Measurements from ENCODE around the gene EXOC3L4.

EXOC3L4 gene

DNA sequence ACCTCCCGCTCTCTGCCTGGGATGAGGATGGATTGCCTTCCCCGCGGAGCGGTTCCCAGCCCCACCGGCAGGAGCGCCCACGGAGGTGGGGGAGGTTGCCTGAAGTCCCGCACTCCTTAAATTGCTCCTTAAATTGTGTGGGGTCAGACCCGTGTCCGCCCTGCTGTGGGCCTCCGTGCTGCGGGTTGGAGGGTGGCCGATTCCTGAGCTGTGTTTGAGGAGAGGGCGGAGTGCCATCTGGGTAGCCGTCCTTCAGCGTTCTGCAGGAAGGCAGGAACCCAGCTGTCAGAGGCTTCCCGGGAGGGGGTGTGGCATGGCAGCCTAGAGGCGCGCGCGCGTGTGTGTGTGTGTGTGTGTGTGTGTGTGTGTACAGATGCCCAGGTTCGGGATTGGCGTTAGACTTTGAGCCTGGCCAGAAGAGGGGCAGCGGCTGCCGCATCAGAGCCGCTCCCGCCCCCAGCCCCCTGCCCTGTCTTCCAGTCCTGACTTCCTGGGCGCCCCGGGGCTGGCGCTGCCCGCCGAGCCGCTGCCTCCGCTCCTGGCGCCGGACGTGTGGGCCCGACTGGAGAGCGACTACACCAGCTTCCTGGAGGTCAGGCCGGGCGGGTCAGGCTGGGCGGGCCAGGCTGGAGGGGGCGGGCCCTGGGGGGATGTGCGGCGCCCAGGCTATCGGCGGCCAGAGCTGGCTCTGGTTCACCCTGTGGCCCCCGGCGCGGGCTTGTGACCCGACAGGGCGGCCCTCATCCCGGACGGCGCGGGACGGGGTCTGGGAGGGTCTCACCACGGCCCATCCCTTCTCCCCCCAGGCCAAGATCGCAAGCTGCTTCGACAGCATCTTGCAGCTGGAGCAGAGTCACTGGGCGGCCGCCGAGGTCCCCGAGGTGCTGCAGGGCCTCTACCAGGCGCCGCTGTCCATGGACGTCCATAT lies 9.2 kb downstream of the EXOC3L4 start (continued):
- TF ChIP-seq ZNF600 (tag by site-specific recombination; IDR thresholded peaks at IDR 0.05) (peak; percentile 90), SCRT1 (tag by site-specific recombination; IDR thresholded peaks at IDR 0.05; ENCODE audit: borderline replicate concordance) (no peak), ZNF221 (tag by site-specific recombination; IDR thresholded peaks at IDR 0.05; ENCODE audit: borderline replicate concordance) (no peak), KLF9 (tag by site-specific recombination; IDR thresholded peaks at IDR 0.05; ENCODE audit: low read depth) (peak; percentile 98), YY2 (tag by site-specific recombination; IDR thresholded peaks at IDR 0.05) (peak; percentile 74; the same call in 1 of the 2 replicates), ZNF48 (tag by site-specific recombination; IDR thresholded peaks at IDR 0.05) (no peak), TCF7L2 (IDR thresholded peaks at IDR 0.05; ENCODE audit: borderline replicate concordance, low read depth, low read length) (no peak), ZNF266 (tag by site-specific recombination; IDR thresholded peaks at IDR 0.05; ENCODE audit: low read depth) (no peak), SP2 (tag by site-specific recombination; IDR thresholded peaks at IDR 0.05) (peak; percentile 45), ZNF416 (tag by site-specific recombination; IDR thresholded peaks at IDR 0.05) (no peak), ZNF274 (IDR thresholded peaks at IDR 0.05; ENCODE audit: low read length) (no peak), ZNF274 (tag by site-specific recombination; IDR thresholded peaks at IDR 0.05; ENCODE audit: borderline replicate concordance) (no peak), ZNF211 (tag by site-specific recombination; IDR thresholded peaks at IDR 0.05; ENCODE audit: low read depth) (no peak), ZNF140 (tag by site-specific recombination; IDR thresholded peaks at IDR 0.05) (no peak), ZNF138 (tag by site-specific recombination; IDR thresholded peaks at IDR 0.05; ENCODE audit: borderline replicate concordance) (no peak), ZNF555 (tag by site-specific recombination; conservative IDR thresholded peaks at IDR 0.05) (no peak), GLI2 (tag by site-specific recombination; IDR thresholded peaks at IDR 0.05; ENCODE audit: borderline replicate concordance, low read depth) (no peak), ZNF837 (tag by site-specific recombination; IDR thresholded peaks at IDR 0.05) (no peak), OSR2 (tag by site-specific recombination; IDR thresholded peaks at IDR 0.05) (no peak), ZNF707 (tag by site-specific recombination; IDR thresholded peaks at IDR 0.05) (no peak), SCRT2 (tag by site-specific recombination; IDR thresholded peaks at IDR 0.05) (no peak), ZNF529 (tag by site-specific recombination; IDR thresholded peaks at IDR 0.05; ENCODE audit: insufficient replicate concordance) (no peak), GLIS1 (tag by site-specific recombination; IDR thresholded peaks at IDR 0.05) (peak; percentile 51), ZNF146 (tag by site-specific recombination; IDR thresholded peaks at IDR 0.05) (no peak), ZNF530 (tag by site-specific recombination; IDR thresholded peaks at IDR 0.05; ENCODE audit: low read depth) (no peak), ZBTB8A (tag by site-specific recombination; IDR thresholded peaks at IDR 0.05) (no peak), ZNF394 (tag by site-specific recombination; IDR thresholded peaks at IDR 0.05; ENCODE audit: borderline replicate concordance) (no peak), HOXC10 (CRISPR knock-in tag; IDR thresholded peaks at IDR 0.05) (no peak), ZNF366 (tag by site-specific recombination; conservative IDR thresholded peaks at IDR 0.05) (no peak; the same call in 1 of the 2 replicates), ZNF654 (tag by site-specific recombination; IDR thresholded peaks at IDR 0.05; ENCODE audit: low read depth) (no peak), ZNF112 (tag by site-specific recombination; IDR thresholded peaks at IDR 0.05) (no peak), ZNF664 (tag by site-specific recombination; IDR thresholded peaks at IDR 0.05) (no peak), ZNF311 (tag by site-specific recombination; IDR thresholded peaks at IDR 0.05; ENCODE audit: borderline replicate concordance) (no peak), ZBTB21 (tag by site-specific recombination; IDR thresholded peaks at IDR 0.05) (no peak), YY1 (tag by site-specific recombination; IDR thresholded peaks at IDR 0.05) (no peak)
- TF ChIP-seq, protein P1, sequence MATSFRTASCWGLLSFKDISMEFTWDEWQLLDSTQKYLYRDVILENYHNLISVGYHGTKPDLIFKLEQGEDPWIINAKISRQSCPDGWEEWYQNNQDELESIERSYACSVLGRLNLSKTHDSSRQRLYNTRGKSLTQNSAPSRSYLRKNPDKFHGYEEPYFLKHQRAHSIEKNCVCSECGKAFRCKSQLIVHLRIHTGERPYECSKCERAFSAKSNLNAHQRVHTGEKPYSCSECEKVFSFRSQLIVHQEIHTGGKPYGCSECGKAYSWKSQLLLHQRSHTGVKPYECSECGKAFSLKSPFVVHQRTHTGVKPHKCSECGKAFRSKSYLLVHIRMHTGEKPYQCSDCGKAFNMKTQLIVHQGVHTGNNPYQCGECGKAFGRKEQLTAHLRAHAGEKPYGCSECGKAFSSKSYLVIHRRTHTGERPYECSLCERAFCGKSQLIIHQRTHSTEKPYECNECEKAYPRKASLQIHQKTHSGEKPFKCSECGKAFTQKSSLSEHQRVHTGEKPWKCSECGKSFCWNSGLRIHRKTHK (tag by site-specific recombination; IDR thresholded peaks at IDR 0.05) = no peak
- TF ChIP-seq, protein P2, sequence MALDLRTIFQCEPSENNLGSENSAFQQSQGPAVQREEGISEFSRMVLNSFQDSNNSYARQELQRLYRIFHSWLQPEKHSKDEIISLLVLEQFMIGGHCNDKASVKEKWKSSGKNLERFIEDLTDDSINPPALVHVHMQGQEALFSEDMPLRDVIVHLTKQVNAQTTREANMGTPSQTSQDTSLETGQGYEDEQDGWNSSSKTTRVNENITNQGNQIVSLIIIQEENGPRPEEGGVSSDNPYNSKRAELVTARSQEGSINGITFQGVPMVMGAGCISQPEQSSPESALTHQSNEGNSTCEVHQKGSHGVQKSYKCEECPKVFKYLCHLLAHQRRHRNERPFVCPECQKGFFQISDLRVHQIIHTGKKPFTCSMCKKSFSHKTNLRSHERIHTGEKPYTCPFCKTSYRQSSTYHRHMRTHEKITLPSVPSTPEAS (tag by site-specific recombination; IDR thresholded peaks at IDR 0.05) = peak; percentile 86
- TF ChIP-seq, protein P3, sequence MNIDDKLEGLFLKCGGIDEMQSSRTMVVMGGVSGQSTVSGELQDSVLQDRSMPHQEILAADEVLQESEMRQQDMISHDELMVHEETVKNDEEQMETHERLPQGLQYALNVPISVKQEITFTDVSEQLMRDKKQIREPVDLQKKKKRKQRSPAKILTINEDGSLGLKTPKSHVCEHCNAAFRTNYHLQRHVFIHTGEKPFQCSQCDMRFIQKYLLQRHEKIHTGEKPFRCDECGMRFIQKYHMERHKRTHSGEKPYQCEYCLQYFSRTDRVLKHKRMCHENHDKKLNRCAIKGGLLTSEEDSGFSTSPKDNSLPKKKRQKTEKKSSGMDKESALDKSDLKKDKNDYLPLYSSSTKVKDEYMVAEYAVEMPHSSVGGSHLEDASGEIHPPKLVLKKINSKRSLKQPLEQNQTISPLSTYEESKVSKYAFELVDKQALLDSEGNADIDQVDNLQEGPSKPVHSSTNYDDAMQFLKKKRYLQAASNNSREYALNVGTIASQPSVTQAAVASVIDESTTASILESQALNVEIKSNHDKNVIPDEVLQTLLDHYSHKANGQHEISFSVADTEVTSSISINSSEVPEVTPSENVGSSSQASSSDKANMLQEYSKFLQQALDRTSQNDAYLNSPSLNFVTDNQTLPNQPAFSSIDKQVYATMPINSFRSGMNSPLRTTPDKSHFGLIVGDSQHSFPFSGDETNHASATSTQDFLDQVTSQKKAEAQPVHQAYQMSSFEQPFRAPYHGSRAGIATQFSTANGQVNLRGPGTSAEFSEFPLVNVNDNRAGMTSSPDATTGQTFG (tag by site-specific recombination; IDR thresholded peaks at IDR 0.05; ENCODE audit: borderline replicate concordance) = no peak
